GM19324 (cell line): Measurements from ENCODE around the gene ATAD5.

ENCODE experiments used
- ATAC-seq: cut with Tn5 transposase; IDR thresholded peaks from one replicate; pipeline ENCODE4 v1.9.1; 2021; ENCODE audit warnings: mild to moderate bottlenecking, moderate library complexity; ENCODE audit not compliant: unreplicated experiment, low FRiP score

Gene ATAD5

DNA sequence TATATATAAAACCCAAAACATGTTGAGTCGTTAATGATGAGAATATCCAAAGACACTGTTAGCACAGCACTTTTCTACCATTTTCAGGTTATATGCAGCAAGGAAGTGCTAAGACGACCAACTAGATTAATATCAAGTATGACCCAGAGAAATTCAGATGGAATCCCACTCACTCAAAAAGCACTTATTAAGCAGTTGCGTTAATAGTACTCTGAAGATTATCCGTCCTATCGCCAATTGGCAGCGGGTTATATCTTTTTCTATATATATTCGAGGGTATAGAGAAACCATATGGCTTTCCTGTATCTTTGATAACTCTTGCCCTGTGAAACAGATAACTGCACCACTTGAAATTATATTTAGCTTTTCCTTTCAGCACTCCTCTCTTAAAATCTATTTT lies 8.3 kb upstream of the ATAD5 start:
- ATAC-seq = no peak

DNA sequence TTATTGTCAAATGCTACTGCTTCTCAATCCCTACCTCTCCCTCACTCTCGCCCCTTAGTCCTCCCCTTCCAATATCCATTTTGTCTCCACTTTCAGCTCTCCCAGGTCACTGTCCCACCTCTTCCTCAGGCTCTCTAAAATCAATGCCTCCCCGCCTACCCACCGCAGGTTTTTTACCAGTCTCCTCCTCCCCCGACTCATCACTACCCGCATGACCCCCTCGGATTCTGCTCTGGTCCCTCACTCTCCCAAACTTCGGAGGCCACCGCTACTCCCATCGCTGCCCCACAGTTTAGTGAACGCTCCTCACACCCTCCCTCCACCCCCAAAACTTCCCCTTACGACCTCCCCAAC lies 7.8 kb upstream of the ATAD5 start:
- ATAC-seq = peak; percentile 13

DNA sequence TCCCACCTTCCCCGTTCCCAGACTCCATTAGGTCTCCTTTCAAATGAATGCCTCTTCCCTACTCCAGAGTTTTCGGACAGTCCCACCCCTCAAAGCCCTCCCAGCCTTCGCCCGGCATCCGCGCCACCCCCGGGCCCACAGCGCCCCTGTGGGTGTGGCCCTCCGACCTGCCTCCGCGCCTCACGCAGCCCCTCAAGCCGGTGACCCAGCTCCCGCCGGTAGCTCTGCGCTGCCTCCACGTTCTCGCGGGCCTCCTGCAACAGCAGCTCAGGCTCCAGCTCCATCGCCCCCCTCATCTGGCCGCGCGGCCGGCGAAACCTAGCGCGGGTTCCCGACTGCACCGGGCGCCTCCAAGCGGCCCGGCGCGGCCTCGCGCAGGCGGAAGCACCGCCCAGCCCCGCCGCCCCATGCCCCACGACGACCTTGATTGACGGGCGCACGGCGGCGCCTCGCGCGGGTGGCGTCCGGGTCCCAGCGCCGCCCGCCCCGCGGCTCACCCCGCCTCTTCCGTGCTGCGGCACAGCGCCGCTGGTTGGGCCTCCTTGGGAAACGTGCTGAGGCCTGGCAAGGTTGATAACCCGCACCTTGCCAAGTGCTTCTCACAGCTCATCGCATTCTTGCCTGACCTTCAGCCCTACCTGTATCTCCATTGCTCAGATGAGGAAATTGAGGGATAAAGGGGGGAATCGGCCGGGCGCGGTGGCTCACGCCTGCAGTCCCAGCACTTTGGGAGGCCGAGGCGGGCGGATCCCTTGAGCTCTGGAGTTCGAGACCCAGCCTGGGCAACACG lies 7.2 kb upstream of the ATAD5 start, which contains the start of gene CRLF3:
Gene CRLF3 (minus strand): TSS at position 337 of the 790 bp plus-strand sequence. CDS start 41 bp downstream, at position 296.
- peak; percentile 92 for ATAC-seq

DNA sequence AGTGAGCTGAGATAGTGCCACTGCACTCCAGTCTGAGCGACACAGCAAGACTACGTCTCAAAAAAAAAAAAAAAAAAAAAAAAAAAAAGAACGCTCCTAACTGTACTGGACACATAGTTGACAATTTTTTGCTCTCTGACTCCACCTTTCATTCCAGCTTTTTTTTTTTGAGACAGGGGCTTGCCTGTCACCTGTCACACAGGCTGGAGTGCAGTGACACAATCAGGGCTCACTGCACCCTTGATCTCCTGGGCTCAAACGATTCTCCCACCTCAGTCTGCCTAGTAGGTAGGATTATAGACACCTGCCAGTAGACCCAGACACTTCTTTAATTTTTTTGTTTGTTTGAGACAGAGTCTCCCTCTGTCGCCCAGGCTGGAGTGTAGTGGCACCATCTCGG lies 4.7 kb upstream of the ATAD5 start:
- no peak for ATAC-seq

DNA sequence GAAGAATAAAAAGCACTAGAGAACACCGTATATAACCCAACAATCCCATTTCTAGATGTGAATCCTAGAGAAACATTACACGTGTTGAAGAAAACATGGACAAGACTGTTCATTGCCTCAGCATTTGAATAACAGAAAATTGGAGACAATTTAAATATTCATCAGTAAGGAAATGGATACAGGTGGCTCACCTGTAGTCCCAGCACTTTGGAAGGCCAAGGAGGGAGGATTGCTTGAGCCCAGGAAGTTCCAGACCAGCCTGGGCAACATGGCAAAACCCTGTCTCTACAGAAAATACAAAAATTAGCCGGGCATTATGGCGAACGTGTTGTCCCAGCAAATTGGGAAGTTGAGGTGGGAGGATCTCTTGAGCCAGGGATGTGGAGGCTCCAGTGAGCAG lies 2.7 kb upstream of the ATAD5 start:
- ATAC-seq = no peak

DNA sequence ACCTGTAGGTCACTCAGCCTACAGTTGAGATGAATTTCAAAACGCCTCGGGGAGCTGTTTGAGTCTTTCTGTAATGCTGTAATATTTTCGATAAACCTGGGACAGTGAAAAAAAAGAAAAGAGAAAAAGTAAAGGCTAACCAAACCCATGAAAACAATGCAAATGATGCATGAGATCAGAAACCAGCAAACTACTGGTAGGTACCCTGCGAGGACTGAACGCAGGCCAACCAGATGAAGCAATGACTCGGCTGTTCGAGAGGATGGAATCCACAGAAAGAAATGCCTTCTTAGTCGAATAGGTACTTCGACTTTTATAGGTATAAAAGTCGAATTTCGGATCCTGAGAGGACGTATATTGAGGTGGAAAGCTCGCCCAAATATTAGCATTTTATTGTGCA lies 509 bp upstream of the ATAD5 start:
- ATAC-seq = no peak

DNA sequence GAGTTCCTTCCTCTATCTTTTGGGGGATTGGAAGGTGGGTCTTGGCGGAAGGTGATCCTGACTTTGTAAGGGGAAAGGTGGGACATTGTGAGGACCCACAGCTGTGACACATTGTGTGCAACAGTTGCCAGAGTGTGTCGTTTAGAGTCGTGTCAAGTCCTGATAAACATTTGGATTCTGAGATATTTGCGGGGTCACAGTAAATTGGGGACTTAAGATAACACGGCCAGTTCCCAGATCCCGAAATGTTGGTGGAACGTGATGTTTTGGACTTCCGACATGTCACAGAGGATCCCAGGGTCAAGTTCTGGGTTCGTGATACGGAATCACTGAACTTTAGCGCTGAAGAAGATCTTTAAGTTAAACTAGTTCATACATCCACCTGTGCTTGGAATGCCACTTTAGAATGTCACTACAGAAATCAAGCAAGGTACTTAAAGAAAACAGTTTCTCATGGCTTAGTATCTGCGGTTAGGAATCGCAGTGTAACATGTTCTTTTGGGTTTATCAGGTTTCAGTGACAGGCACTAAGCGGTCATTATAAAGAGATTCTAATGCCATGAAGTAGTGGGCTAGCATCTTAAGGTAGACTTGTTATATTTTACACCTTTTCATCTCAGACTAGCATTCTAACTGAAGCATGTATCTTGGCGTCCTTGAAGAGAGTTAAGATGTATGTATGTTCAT lies 815 bp downstream of the ATAD5 start:
- ATAC-seq = no peak

DNA sequence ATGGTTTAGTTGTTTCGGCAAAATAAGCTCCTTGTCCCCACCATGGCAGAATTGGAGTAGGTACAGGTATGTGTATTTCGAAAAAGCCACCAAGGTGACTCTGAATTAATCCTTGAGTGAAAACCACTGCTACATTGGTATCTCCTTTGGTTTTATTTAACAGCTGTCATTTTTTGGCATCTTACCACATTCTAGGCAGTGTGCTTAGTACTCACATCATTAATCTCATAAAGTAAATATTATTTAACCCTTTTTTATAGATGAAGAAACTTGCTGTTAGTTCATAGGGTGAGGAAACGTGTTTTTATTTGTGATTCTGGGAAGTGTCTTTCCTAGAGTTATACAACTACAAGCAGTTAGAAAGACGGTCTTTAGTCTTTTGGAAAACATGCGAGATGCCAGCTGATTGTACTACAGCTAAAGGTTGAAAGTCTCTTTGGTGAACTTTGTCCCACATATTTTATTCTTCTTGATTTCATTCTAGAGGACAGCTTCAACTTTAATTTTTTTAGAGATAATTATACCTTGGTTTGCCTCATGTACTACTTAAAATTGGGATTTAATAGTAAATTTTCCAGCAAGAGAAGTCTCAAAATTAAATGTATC lies 6.5 kb downstream of the ATAD5 start:
- ATAC-seq = no peak

DNA sequence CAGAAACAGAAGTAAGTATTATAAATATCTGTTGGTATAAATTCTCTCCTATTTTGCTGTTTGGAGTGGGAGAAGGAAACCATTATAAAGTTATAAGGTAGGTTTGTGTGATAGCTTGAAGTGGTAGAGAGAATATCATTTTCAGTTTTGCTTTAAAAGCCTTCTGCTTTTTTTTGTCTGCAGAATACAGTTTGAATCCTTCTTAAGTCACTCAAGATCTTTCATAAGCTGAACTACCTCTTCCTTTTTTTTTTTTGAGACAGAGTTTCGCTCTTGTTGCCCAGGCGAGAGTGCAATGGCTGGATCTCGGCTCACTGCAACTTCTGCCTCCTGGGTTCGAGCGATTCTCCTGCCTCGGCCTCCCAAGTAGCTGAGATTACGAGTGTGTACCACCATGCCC lies 9.0 kb downstream of the ATAD5 start:
- ATAC-seq = no peak

DNA sequence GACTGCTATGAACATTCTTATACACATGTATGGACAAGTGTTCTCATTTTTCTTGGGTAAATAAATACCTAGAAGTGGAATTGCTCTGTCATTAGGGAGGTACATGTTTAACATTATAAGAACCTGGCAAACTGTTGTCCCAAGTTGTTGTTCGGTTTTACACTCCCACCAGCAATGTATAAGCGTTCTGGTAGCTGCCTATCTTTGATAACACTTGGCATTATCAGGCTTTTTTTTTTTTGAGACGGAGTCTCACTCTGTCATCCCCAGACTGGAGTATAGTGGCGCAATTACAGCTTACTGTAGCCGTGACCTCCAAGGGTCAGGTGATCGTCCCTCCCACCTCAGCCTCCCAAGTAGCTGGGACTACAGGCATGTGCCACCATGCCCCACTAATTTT lies 16.3 kb downstream of the ATAD5 start:
- no peak for ATAC-seq

DNA sequence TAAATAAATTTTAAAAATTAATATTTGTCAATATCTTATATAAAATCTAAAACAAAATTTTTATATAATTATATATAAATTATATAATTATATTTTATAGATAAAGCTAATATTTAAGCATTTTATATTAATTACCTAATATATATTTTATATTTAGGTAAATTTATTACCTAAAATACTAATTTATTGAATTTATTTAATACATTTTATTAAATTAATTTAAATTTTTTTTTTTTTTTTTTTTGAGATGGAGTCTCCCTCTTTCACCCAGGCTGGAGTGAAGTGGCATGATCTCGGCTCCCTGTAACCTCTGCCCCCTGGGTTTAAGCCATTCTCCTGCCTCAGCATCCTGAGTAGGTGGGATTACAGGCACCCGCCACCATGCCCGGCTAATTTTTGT lies 22.4 kb downstream of the ATAD5 start:
- ATAC-seq = no peak

DNA sequence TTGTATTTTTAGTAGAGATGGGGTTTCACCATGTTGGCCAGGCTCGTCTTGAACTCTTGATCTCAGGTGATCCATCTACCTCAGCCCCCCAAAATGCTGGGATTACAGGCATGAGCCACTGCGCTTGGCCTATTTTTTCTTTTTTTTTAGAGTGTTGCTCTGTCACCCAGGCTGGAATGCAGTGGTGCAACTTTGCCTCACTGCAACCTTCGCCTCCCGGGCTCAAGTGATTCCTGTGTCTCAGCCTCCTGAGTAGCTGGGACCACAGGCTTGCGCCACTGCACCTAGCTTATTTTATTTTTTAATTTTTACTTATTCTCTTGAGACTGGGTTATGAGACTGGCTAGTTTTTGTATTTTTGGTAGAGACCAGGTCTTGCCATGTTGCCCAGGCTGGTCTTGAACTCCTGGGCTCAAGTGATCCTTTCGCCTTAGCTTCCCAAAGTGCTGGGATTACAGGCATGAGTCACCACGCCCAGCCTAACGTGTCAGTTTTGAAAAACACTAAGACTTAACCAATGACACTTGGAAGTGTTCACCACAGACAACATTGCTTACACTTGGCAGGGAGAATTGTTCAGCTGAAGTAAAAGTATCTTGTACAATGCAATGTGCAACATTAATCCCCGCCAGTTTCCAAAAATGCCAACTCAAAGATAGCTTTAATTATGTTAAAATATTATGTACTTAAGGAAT lies 26.9 kb downstream of the ATAD5 start:
- ATAC-seq = no peak

DNA sequence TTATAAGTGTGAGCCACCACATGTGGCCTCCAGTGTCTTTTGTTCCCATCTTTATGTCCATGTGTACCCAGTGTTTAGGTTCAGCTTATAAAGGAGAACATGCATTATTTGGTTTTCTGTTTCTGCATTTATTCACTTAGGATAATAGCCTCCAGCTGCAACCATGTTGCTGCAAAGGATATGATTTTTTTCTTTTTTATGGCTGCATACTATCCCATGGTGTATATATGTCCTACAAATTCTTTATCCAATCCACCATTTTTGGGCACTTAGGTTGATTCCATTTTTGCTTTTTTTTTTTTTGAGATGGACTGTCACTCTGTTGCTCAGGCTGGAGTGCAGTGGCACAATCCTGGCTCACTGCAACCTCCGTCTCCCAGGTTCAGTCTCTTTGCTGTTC lies 32.9 kb downstream of the ATAD5 start:
- ATAC-seq = no peak

DNA sequence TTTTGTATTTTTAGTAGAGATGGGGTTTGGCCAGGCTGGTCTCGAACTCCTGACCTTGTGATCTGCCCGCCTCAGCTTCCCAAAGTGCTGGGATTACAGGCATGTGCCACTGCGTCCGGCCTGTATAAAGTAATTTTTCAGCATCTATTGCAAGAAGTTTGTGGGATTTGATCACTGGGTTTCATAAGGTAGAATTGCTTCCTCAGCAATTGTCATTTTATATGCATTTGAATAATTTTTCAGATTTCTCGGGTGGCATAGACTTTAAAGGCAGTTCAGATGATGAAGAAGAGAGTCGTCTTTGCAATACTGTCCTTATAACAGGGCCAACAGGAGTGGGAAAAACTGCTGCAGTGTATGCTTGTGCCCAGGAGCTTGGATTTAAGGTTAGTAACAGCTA lies 37.2 kb downstream of the ATAD5 start:
- ATAC-seq = no peak

DNA sequence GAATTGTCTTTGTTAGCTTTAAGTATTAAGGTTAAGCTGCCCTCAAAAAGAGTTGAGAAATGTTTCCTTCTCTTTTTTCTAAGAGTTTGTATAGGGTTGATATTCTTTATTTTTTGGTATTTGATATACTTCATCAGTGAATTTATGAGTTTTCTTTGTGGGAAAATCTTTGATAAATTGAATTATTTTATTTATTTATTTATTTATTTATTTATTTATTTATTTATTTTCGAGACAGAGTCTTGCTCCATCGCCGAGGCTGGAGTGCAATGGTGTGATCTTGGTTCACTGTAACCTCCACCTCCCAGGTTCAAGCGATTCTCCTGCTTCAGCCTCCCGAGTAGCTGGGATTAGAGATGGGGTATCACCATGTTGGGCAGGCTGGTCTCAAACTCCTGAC lies 54.4 kb downstream of the ATAD5 start:
- ATAC-seq = no peak

DNA sequence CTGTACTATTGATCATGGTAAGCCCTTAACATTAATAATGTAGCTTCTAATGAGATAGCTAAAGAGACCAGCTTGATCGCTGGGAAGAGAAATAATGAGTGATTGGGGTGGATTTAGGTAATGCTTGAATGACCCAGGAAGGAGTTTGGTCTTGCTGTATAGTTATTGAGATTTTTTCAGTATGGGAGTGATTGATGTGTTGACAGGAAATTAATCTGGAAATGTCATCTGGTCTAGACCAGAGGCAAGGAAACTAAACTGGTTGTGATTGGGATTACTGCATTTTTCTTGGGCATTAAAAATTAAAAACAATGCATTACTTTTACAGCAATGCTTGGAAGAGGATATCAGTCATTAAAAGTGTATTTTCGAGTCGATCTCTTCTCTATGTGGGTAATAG lies 62.5 kb downstream of the ATAD5 start:
- no peak for ATAC-seq

DNA sequence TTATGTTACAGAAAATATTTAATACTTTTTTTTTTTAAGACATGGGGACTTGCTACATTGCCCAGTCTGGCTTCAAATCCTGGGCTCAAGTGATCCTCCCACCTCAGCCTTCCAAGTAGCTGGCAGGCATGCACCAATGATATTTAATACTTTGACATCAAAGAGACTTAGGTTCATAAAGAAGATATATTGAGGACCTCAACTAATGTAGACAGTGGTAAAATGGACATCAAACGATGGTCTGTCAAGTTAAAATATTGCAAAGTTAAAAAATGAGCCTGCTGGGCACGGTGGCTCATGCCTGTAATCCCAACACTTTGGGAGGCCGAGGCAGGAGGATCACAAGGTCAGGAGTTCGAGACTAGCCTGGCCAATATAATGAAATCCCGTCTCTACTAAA lies 65.5 kb downstream of the ATAD5 start:
- ATAC-seq = no peak

DNA sequence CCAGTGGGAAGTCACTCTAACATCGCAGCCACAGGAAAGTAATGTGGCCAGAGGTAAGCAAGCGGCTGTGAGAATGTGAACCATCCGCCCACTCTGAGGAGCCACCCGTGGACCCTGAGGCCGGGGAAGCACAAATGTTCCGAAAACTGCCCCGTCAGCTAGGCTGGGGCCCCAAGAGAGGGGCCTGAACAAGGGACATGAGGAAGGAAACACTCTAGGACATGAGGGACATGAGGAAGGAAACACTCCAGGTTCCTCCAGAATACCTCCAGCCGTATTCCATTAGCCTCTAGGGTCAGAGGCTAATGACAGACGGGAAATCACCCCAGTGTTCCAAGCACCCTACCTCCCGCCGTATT lies 74.0 kb downstream of the ATAD5 start:
- no peak for ATAC-seq

DNA sequence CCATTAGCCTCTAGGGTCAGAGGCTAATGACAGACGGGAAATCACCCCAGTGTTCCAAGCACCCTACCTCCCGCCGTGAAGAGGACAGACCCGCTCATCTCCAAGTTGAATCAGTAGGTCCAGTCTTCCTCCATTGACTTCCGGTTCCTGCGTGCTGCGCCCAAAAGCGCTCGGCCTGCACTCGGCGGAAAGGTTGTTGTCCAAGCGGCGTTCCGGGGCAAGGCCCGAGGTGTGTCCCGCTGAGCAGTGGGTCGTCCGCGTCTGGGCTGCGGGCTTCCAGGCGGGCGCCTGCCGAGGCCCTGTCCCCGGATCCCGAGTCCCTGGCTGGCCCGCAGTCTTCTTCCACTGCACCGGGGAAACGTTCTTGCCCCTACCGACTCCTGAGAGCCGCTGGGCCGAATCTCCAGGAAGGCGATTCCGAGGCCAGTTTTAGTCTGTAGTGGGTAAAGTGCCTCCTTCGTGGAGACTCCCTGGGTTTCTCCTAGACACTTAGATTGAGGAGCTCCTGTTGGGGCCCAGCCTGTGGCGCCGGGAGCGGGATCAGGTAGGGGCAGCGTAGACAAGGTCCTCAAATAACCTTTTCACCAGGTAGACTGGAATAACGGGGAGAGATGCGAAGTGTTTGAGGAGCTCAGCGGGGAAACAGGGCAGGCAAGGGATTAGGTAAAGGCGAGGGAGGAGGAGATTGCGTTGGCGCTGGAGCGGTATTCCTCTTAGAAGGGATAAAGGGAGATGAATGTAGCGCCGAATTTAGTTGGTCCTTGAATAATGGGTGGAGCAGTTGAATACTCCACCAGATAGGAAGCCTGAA lies 74.5 kb downstream of the ATAD5 start, which contains the start of gene TEFM:
Gene TEFM (minus strand): TSS at position 138 of the 811 bp plus-strand sequence. CDS start 40 bp downstream, at position 98.
- ATAC-seq = peak; percentile 91

DNA sequence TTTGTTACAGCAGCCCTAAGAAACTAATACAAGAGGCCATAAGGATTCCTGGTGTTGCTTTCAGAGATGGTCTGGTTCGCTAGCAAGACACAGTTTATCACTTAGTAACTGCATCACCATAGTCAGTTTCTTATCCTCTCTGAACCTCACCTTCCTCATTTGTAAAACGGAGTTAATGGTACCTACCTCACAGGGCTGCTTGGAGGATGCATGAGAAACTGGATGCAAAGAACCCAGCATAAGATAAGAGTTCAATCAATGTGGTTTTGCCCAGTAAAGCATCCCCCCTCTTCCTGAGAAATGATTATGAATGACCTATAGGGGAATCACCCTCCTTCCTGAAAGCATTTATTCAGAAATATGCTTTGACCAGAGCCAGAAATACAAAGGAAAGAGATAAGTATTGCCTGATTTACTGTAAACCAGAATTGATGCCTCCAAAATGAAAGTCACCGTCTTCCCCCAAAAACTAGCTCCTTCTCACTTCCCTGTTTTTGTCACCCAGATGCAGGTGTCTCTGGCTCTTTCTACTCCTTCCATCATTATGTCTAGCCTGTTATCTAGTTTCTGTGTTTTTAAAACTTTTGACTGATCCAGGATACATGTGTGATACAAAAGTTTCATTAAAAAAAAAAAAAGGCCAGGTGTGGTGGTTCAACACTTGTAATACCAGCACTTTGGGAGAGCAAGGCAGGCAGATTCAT lies 77.1 kb downstream of the ATAD5 start:
- ATAC-seq = no peak
